Omental fat pad (tissue), 4 donors: ENCODE results near the gene RCN2. TPM values are rescaled to one million over a fixed set of nuclear protein-coding genes. Genes with fewer than 3 reads are reported as not detected.

ENCODE experiments used
- ATAC-seq: fragments of 150-250 bp; one replicate; pipeline ENCODE4 v1.9.1; 2016; ENCODE audit warnings: mild to moderate bottlenecking, moderate library complexity; ENCODE audit not compliant: low FRiP score
- DNase-seq: peaks from one replicate; pipeline ENCODE4 v3.0.0-alpha.2; 2019; ENCODE audit warnings: low spot score
- total RNA-seq, 4 donors: library from RNA; depleted of rRNA; stranded (reverse); fragments of >200 nt; gene quantifications; one replicate each; pipeline ENCODE4 v1.1.0, GENCODE V29; 2016
- TF ChIP-seq, protein P1 (sequence below), 3 donors: fragments of 450-650 bp; IDR thresholded peaks; one replicate each; pipeline ENCODE4 v1.5.1; 2016 to 2017; ENCODE audit warnings: antibody characterized with exemption in 3 of 3, mild to moderate bottlenecking in 3 of 3, moderate library complexity in 2 of 3

The RCN2 gene
- total RNA-seq, 4 donors from 2014 or later = 26.0 to 43.0 (median 33.0) TPM

DNA sequence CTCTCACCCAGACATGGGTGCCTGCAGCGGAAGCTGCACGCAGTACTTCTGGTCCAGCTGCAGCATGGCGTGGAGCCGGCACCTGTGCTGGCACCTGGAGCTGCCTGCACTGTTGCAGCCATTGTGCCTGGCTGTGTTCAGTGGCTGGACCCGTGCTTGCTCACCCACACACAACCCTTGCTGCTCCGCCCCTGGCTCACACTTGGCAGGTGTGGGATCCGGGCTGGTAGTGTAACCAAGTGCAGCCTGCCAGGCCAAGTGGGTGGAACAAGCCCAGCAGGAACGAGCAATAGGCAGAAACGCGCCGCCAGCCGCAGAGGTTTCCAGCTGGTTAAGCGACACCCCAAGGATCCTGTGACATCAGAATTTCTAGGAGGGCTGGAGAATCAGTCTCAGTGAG lies 15.2 kb upstream of the RCN2 start:
- TF ChIP-seq, protein P1, sequence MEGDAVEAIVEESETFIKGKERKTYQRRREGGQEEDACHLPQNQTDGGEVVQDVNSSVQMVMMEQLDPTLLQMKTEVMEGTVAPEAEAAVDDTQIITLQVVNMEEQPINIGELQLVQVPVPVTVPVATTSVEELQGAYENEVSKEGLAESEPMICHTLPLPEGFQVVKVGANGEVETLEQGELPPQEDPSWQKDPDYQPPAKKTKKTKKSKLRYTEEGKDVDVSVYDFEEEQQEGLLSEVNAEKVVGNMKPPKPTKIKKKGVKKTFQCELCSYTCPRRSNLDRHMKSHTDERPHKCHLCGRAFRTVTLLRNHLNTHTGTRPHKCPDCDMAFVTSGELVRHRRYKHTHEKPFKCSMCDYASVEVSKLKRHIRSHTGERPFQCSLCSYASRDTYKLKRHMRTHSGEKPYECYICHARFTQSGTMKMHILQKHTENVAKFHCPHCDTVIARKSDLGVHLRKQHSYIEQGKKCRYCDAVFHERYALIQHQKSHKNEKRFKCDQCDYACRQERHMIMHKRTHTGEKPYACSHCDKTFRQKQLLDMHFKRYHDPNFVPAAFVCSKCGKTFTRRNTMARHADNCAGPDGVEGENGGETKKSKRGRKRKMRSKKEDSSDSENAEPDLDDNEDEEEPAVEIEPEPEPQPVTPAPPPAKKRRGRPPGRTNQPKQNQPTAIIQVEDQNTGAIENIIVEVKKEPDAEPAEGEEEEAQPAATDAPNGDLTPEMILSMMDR (IDR thresholded peaks at IDR 0.05) = no peak
- DNase-seq (no peak), ATAC-seq (no peak)

DNA sequence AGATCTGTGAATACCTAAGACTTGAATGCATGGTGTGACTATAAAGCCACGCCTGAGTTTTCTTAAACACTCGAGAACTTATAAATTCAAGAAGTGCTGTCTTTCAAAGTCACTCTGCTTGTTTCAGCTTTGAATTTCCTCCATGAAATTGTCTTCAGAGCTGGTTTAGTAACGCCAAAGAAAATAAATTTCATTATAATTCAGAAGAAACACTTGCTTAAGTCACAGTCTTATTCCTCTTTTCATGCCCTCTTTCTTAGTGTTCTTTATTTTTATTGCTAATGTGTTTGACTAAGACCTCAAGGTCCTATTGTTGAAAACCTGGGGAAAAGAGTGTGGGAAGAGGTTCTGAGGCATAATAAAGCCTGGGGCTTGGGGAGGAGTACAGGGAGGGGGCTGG lies 3.3 kb upstream of the RCN2 start:
- DNase-seq = no peak
- TF ChIP-seq, protein P1 (IDR thresholded peaks at IDR 0.05) = no peak
- no peak for ATAC-seq

DNA sequence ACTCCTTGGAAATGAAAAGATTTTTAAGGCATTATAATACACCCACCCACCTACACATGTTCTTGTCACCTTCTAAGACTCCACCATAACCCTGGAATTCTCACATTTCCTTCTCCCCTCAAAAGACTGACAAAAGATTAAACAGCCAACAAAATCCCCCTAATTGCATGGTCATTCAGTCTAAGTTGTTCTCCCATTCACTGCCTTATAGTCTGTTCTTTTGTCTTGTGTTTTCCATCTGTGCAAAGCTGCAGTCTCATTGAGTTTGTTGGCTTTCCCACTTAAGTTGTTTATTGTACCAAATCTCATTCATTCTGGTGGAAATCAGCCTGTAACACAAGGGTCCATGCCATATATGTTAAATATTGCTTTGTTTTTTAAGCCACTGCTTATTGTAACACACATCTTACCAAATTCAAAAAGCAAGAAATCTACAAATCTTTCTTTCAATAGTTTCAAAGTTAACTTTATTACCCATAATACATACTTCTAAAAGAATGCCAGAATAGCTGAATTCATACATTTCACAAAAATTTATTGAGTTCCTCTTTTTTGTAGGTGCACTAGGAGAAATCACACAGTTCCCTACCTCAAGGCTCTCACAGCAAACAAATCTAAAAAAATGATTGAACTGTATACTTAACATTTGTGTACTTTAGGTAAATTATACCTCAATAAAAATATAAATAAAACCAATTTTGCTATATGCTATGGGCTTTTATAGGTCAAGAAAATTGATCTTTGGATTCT lies 2.4 kb upstream of the RCN2 start:
- no peak for DNase-seq
- ATAC-seq = no peak
- TF ChIP-seq, protein P1 (IDR thresholded peaks at IDR 0.05) = no peak

DNA sequence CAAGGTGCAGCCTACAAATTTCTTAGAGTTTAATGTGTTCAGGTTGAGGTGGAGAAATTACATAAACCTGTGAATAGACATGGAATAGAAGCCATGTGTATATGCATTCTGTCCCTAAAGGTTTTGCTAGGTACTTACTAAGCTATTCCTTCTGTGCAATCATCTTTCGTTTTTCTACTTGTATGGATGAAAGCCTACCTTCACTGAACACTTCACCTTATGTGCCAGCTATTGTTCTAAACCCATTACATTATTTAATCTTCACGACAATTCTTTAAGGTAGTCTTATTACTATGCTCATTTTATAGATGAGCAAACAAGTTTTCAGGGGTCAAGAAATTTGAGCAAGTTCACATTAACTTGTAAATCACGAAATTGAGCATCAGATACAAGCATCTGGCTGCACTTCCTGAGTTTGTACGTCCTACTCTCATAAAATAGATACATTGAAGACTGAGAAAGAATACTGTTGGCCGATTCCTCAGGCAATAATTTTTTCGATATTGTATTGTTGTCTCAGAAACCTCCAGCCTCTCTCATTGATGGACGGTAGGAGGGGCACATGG lies 635 bp upstream of the RCN2 start:
- DNase-seq (no peak), ATAC-seq (no peak)
- TF ChIP-seq, protein P1 (IDR thresholded peaks at IDR 0.05) = no peak

DNA sequence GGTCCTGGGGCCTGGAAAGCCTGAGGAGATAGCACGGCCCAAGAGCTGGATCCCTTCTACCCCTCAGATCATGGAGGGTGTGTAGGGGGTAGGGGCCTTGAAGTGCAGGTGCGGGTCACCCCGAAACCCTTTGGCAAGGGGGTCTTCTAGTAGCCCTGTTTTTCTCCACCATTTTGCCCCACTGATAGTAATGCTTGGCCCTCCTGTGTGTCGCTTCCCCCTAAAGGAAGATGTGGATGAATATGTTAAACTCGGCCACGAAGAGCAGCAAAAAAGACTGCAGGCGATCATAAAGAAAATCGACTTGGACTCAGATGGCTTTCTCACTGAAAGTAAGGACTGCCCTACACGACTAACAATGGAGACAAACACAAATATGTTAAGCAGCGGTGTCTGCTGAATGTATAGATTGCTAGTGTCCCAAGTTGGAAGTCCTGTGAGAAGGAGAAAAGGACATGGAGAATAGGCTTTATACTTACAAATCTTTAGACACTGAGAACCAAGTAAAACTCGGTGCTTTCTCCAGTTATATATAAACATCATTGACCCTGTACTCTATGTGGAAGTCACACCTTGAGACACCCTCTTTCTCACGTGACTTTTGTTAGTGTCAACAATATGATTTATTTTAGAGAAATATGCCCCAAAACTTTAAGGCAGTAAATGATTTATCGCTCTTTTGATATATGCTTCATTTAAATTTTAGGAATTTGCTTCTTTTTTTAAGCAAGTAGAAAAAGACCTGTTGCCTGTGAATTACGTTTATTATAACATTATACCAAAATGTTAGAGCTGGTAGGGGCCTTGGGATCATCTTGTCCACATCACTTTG lies 802 bp downstream of the RCN2 start:
- ATAC-seq (peak; percentile 28), DNase-seq (no peak)
- TF ChIP-seq, protein P1 (IDR thresholded peaks at IDR 0.05) = no peak

DNA sequence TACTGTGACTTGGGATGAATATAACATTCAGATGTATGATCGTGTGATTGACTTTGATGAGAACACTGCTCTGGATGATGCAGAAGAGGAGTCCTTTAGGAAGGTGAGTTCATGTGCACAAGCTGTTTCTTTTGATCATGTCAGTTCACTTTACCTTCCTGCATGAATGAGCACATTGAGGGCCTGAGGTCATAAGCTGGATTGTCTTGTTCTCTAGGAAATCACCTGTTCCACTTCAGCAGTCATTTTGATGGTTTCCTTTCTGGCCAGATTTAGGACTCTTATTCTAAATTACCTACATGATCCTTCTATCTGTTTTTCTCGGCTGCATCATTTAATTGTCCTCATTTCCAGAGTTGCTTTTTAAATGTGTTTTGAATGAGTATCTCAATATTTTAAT lies 4.1 kb downstream of the RCN2 start:
- TF ChIP-seq, protein P1 (IDR thresholded peaks at IDR 0.05) = no peak
- no peak for ATAC-seq
- DNase-seq = no peak
